Renal cortical epithelial cell (primary cell): ENCODE data around the gene CHMP1B. TPM values are rescaled to one million over a fixed set of nuclear protein-coding genes. Genes with fewer than 3 reads are reported as not detected.
"Not testable (repeated sequence)": the region's sequence is repeated elsewhere in the genome, so short reads cannot be mapped to it uniquely, and the experiment has no call there.

Experiments
- DNase-seq: peaks from one replicate; pipeline ENCODE4 v3.0.0-alpha.2; 2011; ENCODE audit warnings: low read depth
- total RNA-seq: library from RNA; depleted of rRNA; stranded (reverse); fragments of >200 nt; gene quantifications from 2 replicates; pipeline ENCODE4 v1.2.3, GENCODE V29; 2014

The CHMP1B gene
- total RNA-seq, 1 donor from 2014 or later: 106 TPM

DNA sequence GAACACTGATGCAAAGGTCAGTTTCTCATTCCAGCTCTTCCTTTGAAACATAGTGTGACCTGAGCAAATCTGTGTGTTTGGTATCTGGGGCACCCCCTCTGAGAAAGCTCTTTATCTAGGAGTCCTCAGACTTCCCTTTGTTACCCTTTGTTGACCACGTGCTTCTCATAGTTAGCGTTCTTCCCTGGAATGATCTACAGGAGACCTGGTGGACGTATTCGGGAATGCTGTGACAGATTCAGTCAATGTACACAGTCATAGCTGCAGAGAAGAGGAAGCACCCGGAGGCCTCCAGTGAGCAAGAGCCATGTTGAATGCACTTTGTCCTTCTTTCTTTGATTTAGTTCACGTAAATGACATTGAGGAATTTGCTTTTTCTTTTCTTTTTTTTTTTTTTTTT is 10.7 kb upstream of the CHMP1B start:
- DNase-seq: no peak

DNA sequence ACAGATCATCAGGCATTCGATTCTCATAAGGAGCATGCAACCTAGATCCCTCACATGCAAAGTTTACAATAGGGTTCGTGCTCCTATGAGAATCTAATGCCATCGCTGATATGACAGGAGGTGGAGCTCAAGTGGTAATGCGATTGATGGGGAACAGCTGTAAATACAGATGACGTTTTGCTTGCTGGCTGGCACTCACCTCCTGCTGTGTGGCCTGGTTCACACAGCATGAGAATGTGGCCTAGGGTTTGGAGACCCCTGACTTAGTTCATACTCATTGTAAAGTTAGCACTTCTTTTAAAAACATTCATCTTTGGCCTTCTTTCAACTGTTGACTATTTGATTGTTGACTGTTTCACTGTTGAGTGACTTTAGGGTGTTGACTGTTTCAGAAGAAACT is 8.7 kb upstream of the CHMP1B start:
- DNase-seq: no peak

DNA sequence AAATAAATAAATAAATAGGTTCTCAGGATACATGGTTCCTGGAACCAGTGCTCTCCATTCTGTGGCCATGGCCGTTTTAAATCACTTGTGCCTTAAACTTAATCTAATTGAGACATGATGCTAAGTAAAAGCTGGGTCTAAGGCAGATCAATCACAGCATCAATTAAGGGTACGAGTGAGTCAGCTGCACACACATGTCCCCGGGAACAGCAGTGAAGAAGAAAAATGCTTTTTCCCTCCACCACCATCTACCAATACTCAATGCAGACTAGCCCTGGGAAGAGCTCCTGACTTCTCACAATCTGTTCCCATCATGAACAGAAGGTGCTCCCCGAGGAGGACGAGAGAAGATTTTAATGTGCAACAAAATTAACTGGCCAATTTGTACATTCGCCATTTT is 6.8 kb upstream of the CHMP1B start:
- no peak for DNase-seq

DNA sequence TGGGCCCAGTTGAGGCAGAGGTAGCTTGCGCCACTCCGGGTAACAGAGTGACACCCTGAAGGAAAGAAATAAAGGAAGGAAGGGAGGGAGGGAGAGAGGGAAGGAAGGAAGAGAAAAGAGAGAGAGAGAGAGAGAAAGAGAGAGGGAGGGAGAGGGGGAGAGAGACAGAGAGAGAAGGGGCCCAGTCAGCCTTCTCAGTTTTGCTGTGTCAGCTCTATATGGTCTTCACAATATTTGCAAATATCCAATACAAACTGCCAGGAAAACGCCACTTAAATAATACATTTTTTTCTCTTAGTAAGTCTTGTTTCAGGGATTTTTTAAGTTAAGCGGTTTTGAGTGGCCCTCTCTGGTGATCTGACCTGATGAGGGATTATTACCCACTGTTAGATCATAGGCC is 5.6 kb upstream of the CHMP1B start:
- no peak for DNase-seq

DNA sequence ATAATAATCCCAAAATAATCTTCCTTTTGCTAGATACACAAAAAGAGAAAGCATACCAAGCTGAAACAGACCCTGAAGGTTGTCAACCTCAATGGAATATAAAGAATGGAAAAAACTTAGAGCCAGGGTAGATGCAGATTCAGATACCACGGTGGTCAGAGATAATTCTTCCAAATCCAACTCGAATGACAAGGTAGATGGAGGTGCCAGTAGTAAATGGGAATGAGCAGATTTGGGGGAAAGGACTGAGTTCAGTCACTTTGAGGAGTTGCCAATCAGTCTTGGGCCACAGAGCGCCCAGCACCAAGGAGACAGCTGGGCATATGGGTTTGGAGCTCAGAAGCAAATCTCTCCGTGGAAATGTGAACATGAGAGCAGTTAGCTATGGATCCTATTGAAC is 3.4 kb upstream of the CHMP1B start:
- DNase-seq: no peak

DNA sequence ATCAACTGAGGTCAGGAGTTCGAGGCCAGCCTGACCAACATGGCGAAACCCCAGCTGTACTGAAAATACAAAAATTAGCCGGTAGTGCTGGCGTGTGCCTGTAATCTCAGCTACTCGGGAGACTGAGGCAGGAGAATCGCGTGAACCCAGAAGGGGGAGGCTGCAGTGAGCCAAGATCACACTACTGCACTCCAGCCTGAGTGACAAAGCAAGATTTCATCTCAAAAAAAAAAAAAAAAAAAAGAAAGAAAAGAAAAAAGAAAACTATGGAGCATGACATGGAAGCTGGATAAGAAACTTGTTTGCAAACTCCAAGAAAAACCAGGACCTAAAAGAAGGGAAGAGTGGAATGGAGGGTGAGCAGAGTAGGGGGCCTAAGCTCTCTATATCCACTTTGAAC is 1.9 kb upstream of the CHMP1B start:
- DNase-seq: no peak

DNA sequence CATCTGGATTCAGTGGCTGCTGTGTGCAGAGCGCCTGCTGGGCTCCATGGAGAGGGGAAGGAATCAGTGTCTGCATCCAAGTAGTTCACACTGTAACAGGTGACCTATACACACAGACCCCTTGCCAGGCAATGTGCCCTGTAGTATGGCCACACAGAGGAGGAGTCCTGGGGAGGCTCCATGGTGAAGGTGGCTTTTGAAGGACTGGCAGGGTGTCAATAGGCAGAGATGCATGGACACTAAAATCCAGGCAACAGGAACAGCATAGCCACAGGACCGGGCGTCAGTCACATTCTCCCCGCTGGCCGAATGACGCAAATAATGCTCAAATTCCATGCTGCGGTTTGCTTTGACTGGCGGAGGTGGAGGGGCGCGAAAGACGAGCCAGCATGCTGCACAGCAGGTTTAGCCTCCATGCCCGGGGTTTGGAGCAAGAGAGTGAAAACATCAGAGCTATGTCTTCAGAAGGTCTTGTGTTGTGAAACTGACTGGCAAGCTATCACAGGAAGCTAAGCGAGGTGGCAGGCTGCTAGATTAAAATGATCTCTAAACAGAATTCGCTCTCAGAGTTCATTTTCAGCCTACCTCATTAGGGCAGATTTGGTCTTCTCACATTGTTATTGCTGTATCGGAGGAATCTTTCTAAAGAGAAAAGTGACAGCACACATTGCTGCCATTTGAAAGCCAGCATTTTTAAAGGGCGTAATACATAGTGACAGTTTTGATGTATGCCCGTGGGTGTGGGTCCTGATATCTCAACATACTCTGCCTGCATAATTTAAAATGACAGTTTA is 1.2 kb upstream of the CHMP1B start:
- peak; percentile 87 for DNase-seq

DNA sequence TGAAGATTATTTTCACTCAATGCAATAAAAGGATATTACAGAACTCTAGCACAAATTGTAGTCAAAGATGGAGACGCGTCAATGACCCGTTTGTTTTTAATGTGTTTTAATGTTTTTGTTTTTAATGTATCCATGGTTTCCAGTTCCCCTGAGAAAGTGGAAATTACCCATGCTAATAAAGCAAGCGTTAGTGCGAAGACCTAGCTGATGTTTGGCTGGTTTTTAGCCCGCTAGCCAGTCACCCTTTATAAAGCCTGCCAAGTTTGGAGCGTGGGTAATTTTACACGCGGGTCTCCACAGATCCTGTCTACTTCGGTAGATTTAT is 430 bp upstream of the CHMP1B start:
- peak; percentile 86 for DNase-seq

DNA sequence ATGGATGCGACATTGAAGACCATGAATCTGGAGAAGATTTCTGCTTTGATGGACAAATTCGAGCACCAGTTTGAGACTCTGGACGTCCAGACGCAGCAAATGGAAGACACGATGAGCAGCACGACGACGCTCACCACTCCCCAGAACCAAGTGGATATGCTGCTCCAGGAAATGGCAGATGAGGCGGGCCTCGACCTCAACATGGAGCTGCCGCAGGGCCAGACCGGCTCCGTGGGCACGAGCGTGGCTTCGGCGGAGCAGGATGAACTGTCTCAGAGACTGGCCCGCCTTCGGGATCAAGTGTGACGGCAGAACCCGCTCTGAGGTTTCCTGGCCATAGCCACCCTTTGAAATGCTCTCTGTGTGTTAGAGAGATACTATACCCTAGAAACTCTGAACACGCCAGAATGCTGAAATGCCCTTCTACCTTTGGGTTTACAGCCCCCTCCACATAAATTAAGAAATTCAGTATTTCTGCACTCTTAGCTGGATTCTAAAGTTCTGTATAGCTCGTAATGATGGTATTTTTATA is 659 bp downstream of the CHMP1B start:
- no peak for DNase-seq

DNA sequence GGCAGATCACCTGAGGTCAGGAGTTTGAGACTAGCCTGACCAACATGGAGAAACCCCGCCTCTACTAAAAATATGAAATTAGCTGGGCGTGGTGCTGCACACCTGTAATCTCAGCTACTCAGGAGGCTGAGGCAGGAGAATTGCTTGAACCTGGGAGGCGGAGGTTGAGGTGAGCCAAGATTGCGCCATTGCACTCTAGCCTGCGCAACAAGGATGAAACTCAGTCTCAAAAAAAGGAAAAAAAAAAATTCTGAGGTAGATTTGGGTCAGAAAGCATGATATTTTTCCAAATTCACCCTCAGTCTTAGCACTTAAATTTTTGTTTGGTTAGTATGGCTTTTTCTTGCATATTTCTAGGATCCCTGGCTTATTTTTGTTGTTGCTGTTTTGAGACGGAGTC is 3.3 kb downstream of the CHMP1B start:
- not testable (repeated sequence) for DNase-seq

DNA sequence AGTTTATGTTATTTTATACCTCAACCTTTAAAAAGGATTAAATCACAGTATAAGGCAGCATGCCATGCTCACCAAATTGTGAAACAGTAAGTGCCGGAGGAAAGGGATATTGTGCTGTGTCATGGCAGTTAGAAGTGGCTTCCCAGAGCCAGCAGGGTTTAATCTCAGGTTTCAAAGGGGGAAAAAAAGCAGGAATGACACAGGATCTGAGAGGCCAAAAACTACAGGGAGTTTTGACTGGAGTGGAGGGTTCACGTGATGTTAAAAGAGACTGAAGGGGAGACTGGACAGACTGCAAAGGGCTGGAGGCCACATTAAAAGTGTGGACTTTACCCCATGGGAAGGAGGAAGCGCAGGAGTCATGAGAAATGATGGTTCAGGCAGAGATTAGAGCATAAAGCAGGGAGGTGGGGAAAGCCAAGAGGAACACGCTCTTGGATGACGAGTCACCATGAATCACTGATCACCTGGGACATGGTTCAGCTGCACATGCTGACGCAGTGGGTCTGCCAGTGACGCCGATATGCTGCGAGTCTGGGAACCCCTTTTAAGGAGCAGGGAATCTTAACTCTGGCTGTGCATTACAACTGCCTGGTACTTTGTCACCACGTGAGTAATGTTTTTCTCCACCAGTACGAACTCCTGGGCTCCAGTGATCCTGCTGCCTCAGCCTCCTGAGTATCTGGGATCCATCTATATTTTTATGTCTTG is 6.1 kb downstream of the CHMP1B start:
- DNase-seq: peak; percentile 100

DNA sequence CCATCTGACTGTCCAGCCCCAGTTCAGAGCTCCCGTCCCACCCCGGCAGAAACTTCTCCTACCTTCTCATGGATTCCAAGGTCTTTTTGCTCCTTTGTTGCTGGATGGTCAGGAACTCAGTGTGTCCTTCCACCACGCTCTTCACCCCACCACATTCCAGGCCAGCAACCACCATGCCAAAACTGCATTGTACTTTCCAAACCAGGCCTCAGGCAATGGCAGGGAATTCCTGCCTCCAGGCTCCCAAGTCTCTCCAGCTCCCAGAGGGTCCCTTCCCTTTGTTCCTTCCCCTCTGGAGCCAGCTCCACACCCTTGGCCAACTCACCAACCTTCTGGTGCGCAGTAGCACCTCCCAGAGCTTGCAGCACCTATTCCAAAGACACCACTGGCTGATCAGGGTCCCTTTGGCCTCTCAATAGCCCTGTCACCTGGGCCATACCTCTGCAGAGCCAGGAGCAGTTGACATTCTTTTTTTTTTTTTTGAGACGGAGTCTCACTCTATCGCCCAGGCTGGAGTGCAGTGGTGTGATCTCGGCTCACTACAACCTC is 8.1 kb downstream of the CHMP1B start:
- peak; percentile 51 for DNase-seq

DNA sequence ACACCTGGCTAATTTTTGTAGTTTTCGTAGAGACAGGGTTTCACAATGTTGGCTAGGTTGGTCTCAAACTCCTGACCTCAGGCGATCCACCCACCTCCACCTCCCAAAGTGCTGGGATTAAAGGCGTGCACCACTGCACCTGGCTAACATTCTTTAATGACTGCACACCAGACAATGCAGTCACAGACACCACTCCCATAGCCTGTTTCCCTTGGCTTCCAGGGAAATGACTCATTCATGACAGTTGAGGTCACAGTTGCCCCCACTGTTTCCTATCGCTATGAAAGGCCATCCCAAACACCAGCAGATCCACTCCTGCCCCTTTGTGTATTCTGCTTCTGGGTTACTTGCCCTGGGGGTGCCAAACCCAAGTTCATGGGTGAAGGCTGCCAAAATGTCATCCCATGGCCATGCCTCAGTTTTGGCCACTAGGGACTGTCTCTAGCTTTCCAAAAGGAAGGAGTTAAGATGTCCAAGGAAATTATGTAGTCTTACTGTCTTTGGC is 8.7 kb downstream of the CHMP1B start:
- peak; percentile 96 for DNase-seq

DNA sequence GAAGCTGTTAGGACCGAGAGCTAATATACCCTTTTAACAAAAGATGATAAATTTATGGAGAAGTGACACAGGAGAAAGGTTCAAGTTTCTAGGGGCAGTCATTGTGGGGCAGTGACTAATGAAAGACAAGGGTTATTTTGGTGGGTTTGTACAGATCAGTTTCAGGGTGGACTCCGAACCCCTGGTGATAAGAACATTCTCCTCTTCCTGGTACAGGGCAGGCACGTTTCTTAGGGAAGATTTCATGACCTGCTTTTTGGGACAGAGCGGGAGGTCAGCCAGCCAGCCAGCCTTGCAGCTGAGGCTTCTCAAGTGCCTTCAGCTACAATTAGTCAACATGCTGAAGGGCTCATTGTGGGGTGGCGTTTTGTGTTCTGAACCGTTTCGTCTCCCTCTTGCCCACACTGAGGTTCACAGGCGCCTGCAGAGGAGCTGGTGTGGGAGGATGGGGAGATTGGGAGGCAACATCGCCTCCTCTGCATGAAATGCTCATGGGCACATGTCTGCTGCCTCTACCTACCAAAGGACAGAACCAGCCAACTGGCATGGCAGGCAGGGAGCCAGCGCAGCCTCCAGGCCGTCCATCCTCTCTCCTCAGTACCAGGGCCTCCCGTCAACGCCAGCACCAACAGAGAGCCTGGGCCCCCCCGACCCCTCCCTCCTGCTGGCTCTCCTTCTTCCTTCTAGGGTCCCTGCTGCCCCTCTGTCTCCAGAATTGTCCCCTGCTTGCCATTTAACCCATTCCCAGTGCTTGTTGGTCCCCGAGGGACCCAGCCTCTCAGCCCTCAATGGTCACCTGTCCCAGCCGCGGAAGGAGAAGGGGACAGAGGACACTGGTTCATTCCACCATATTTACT is 9.6 kb downstream of the CHMP1B start:
- DNase-seq: peak; percentile 48

DNA sequence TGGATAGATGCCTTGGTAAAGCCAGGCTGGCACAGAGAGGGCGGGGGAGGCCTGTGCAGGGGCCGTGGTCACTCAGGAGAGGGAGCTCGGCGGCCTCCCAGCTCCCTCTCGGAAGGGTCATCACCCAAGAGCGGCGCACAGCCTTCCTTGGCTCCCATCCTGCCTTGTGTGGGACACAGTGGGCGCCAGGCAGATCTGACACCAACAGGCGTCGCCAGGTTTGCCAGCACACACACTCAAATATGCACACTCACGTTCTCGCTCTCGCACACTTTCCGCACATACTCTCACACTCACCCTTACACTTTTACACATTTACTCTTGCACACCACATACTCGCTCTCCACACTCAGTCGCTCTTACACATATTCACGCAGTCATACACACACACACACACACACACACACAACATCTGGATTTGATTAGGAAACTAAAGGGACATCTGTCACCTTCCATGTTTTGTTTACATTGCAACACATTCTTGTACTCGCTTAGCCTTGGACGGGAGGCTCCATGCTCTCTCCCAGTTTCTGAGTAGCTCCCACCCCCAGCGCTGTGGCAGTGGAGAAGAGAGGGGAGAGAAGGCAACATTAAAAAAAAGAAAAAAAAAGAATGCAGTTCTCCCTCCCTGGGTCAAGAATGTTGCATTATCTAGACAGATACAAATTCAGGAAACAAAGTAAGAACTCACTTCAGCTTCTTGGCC is 10.5 kb downstream of the CHMP1B start:
- no peak for DNase-seq

DNA sequence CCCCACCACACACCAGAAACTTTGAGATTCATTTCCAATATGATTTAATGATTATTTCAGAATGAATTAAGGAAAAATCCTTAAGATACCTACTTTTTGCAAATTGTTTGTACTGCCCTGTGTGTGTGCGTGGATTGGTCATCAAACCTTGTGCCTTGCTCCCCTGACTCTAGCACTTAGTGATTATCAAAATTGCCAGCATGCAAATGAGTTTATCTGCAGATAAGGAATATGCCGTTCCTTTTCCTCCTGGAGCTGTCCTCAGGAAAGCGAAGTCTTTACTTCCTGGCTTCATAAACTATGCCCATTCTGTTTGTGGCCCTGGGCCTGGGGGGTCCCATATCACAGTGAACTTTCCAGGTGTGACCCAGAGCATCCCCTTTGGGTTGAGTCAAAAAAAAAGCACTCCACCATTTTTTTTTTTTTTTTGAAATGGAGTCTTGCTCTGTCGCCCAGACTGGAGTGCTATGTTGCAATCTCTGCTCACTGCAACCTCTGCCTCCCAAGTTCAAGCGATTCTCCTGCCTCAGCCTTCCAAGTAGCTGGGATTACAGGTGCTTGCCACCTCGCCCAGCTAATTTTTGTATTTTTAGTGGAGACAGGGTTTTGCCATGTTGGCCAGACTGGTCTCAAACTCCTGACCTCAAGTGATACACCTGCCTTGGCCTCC is 11.4 kb downstream of the CHMP1B start:
- no peak for DNase-seq

DNA sequence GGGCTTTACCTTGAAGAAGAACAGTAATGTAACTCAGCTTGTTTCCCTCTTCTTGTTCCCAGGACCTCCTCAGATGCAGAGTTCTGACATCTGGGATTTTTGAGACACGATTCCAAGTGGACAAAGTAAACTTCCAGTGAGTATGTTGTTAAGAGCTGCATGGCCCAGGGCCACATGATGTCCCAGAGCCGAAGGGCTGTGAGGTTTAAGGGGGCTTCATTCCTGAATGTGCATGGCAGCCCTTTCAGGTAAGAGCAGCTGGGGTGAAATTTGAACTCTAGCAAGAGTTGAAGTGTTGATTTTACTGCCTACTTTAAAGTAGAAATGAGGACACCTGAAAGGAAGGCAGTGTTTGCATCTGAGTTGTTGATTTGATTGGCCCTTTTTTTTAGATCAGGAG is 13.3 kb downstream of the CHMP1B start:
- DNase-seq: no peak

DNA sequence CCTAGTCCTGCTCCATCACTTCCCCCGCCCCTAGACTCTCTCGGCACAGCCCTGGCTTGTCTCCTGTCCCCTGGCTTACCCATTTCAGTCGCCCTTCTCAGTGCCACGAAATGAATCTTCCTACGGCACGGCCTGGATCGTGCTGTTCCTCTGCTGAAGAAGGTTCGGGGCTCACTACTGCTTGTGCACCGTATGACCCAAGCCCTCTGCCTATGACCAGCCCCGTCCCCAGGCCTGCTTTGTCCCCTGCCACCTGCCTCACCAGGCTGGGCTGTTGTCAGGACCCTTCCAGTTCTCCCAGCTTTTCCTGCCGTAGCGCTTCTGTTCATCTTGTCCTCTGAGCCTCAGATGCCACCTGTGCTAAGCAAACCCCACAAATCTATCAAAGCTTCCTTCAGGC is 13.9 kb downstream of the CHMP1B start:
- no peak for DNase-seq

DNA sequence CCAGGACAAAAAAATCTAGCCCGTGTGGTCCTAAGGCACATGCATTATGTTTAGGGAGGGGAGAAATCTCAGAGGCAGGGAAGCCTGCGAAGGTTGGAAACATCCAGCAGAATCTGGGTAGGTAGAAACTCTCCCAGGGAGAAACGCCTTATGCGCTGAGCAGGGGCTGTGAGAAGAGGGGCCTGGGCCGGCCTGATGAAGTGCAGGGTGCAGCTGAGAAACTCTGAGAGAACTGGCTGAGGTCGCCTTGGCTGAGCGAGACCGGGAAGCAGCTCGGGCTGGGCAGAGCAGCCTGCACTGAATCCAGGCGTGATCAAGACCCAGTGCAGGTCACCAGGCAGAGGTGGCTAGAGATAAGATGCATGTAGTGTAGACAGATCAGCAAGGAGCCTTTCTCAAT is 15.1 kb downstream of the CHMP1B start:
- DNase-seq: no peak

DNA sequence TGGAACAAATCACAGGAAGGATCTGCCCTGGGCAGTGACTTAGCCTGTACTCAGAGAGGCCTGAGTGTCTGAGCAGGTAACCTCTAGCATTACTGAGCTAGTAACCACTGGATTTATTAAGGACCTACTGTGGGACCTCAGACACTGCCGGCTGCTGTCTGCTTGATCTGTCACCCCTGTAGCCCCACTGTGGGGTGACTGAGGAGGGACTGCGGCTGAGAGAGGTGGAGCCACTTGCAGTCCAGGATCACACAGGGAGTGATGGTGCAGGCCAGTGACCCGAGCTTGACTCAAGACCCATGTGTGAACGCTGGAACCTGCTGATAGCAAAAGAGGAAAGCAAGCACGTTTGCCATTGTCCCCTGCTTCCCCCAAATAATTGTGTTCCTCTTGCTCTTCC is 15.6 kb downstream of the CHMP1B start:
- no peak for DNase-seq

DNA sequence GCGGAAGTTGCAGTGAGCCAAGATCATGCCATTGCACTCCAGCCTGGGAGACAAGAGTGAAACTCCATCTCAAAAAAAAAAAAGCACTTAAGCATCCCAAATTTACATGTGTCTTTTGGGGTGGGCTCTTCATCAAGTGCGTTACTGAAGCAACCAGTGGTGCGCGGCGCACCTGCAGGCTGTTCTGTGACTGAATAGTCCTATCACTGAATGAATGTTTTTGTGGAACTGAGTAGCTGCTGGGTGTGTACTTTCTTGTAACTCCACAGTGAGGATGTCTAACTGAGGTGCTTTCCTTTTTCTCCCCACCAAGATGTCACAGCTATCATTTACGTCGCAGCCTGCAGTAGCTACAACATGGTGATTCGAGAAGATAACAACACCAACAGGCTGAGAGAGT is 17.0 kb downstream of the CHMP1B start:
- DNase-seq: no peak
